NCI-H1930 (cell line): ENCODE data around the gene TMEM60.

ENCODE experiments used
- DNase-seq, 2 experiments: peaks; one replicate each; lab custom pipeline; 2025; lab: John Stamatoyannopoulos, UW

Gene TMEM60

GRCh38 chr7:77771901-77772300, 26.3 kb downstream of the TMEM60 start:
- DNase-seq: no peak

GRCh38 chr7:77770316-77770715, 27.9 kb downstream of the TMEM60 start:
- no peak for DNase-seq

GRCh38 chr7:77766801-77767605, 31.2 kb downstream of the TMEM60 start:
- DNase-seq: no peak

- no peak for DNase-seq
Measured at GRCh38 chr7:77765906-77766800, 32.1 kb downstream of the TMEM60 start.

- no peak for DNase-seq
Measured at GRCh38 chr7:77765481-77765880, 32.8 kb downstream of the TMEM60 start.

- DNase-seq: no peak
Measured at GRCh38 chr7:77760809-77761453, 37.3 kb downstream of the TMEM60 start.

- peak; percentile 39 to 54 for DNase-seq
Measured at GRCh38 chr7:77759294-77759889, 38.8 kb downstream of the TMEM60 start.

GRCh38 chr7:77757589-77757988, 40.6 kb downstream of the TMEM60 start:
- DNase-seq: no peak

GRCh38 chr7:77753173-77753572, 45.1 kb downstream of the TMEM60 start:
- no peak for DNase-seq

GRCh38 chr7:77752016-77752415, 46.2 kb downstream of the TMEM60 start:
- no peak for DNase-seq

- DNase-seq: no peak
Measured at GRCh38 chr7:77747718-77748117, 50.5 kb downstream of the TMEM60 start.

- DNase-seq: no peak
Measured at GRCh38 chr7:77747178-77747577, 51.1 kb downstream of the TMEM60 start.

- no peak for DNase-seq
Measured at GRCh38 chr7:77746824-77747165, 51.4 kb downstream of the TMEM60 start.

GRCh38 chr7:77746164-77746823, 51.9 kb downstream of the TMEM60 start:
- no peak for DNase-seq

- DNase-seq: no peak
Measured at GRCh38 chr7:77745746-77746145, 52.5 kb downstream of the TMEM60 start.
